HG03521 (cell line): ENCODE results near the gene RCBTB2.

Experiments used
- ATAC-seq: cut with Tn5 transposase; IDR thresholded peaks from one replicate; pipeline ENCODE4 v1.9.1; 2021; ENCODE audit warnings: mild to moderate bottlenecking, moderate library complexity; ENCODE audit not compliant: unreplicated experiment

The RCBTB2 gene

DNA sequence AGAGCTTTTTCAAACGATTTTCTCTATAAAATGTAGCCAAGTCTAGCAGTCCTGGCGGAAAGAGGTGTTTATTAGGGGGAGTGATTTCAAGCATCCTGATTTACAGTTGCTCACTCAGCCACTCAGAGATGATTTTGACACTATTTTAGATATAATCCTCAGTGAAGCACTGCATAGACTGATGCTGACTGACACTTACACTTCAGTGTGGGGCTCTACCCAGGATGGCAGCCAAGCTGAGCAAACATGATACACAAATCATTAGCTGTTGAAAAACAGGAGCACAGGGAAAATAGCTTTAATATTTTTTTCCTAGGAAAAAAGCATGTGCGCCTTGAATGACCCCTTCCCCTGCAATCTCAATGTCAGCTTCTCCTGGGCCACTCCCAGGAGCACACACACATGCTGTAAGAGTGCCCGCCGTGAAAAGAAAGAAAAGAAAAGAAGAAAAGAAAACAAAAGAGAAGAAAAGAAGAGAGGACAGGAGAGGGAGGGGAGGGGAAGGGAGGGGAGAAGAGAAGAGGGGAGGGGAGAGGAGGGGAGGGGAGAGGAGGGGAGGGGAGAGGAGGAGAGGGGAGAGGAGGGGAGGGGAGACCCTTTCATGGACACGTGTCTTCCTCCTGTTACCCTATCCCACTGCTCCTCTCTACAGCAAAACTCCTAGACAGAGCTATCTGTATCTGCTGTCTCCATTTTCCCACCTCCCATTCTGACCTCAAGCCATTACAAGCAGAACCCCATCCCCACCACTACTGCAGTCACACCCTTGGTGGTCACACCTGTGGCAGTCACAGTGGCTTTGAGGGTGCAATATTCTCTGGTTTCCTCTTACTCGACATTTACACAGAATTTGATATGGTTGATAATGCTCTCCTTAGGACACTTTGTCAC, 36.4 kb downstream of the RCBTB2 start:
- ATAC-seq = no peak

DNA sequence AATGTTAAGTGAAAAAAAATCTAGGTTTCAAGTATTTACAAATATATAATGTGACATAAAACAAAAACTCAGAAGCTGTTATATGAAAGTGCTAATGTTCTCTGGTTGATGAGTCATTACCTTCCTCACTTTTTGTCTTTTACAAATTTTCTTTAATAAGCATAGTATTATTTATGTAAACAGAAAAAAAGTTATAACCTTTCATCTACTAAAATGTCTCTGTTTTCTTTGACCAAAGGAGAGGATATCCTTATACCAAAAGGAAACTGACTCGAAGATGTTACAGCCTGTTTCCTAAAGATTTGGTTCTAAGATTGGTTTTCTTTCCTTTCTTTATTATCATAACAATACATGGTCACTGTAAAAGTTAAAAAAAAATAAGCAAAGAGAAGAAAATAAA, 38.0 kb downstream of the RCBTB2 start:
- ATAC-seq = no peak

DNA sequence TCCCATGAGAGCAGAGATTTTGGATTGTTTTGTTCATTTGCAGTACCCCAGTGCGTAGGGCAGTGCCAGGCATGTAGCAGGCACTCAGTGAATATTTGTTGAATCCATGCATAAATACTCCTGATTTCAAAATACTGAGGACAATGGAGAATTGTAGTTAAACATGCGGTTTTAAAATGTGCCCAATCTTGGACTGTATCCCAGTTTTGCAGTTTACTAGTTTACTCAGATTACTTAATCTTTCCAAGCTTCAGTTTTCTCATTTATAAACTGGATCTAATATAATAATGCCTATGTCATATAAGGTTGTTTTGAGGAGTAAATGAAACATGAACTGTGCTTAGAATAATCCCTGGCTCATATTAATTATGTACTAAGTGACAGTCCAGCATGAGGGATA, 39.0 kb downstream of the RCBTB2 start:
- no peak for ATAC-seq

DNA sequence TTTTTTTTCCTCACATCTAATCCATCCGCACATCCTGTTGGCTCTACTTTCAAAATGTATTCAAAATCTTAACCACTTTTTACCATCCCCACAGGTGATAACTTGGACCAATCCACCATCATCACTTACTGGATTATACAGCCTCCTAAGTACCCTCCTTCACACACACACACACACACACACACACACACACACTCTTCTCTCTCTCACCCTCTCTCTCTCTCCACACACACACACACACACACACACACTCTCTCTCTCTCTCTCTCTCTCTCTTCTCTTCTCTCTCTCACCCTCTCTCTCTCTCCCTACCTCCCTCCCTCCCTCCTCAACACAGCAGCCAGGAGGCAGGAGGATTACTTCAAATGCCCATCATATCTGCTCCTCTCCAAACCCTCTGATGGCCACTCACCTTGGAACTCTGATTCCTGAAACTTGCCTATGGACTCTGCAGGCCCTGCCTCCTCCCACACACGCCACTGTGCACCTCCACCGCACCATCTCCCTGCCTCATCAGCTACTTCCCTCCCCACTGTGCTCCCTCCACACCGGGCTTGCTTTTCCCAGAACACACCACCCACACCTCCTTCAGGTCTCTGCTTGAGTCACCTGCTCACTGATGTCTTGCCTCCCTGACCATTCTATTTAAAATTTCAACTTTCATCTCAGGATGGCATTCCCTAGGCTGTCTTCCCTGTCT, 39.7 kb downstream of the RCBTB2 start:
- no peak for ATAC-seq

DNA sequence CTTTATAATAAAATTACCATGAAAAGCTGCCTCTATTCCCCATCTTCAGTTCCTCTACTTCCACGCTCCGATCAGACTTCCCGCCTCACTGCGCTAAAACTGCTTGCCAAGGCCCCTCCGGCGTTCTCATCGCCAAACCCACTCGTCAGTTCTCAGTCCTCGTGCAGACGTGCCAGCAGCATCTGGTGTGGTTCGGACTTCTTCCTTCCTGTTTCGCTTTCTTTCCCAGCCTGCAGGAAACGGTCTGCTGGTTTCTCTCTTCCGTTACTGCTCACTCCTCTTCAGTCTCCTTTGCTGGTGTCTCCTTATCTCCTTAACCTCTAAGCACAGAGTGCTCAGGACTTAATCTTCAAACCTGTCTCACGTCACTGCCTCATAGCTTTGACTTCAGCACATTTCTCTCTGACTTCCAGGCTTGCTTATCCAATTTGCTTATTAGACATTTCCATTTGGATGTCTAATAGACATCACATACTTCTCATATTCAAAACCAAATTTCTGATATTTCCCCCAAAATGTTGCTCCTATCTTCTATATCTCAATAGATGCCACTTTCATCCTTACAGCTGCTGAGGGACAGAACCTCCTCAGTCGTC, 40.3 kb downstream of the RCBTB2 start:
- peak; percentile 75 for ATAC-seq

DNA sequence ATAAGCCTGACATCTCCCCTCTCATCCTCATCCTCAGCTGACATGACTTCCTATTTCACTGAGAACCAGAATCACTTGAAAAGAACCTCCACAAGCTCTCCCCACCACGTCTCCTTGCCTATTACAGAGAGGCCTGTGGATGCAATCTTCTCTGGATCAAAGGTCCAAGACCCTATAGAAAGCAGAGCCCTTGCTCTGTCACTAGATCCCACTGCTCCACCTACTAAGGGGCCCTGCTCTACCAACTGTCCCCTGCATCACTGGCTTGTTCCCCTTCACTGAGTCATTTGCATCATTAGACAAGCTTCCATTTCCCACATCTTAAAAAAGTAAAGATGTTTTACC, 40.8 kb downstream of the RCBTB2 start:
- peak; percentile 42 for ATAC-seq

DNA sequence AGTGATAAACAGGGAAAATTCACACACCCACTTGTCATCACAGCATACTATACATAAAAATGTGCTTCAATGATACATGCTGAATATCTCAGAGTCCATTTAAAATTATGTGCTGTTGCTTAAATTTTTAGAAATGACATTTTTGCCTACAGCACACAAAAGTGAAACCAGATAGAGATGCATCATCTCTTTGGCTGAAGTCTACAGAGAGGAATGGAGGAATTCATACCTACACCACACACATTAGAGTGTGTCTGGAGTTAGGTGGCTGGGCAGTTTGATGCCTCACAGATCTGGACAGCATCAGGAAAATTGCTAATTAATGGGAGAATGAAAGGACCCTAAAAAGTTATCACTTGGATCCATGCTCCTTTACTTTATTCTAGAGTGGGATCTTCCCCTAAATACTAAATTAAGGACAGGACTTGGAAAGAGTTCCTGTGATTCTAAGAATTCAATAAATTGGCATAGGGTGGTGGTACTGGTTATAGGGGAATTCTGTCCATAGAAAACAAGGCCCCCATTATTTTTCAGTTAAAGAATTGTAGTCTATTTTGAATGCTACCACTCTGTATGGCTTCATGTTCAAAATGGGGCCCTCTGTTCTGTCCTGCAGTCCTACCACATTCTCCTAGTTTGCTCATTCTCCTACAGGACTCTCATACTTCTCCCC, 41.3 kb downstream of the RCBTB2 start:
- ATAC-seq = no peak

DNA sequence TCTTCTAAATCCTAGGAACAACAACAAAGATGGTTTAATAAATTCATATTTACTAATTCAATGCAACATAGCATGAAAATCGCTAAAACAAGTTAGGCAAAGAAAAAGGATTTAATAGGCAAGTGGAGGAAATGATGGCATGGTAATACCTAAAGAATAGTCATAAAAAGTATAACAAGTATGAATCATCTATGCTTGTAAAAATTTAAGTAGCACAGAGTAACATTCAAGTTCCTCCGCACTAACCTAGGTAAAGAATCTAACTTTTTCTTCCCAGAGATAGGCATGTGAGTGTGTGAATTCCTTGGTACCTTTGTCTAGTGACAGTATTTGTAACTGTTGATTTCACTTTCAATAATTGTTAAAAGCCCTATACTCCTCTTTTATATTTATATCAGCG, 42.6 kb downstream of the RCBTB2 start:
- no peak for ATAC-seq

DNA sequence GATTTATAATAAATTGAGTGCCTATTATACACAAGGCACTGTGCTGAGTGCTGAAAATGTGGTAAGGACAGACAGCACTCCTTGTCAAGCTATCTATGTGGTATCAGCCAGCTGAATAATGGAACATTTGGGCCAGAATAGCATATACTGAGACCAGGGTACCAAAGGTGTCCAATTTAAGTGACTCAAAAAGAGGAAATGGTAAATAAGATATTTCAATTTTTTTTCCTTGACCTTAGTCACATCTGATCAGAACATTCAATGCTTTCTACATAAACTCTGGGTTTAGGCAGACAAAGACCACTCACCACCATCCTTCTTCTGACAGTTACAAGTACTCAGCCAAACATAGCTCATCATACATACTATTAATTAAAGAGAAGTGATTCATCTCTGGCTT, 43.2 kb downstream of the RCBTB2 start:
- ATAC-seq = no peak

DNA sequence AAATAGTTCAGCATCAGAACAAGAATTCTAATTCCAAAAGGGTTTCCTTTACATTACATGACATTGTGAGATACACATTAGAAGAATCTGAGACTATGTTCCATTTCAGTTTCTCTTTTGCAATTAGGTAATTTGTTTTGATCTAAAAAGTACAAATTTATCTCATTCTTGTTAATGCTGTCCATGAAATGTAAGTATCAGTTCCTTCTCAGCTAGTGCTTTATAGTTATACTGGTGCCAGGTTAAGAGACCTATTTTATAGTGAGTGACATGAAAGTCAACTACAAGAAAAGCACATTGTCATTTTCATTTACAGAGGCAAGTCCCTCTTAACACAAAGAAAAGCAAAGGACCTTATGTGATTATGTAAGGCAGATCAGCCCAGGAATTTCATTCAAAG, 43.9 kb downstream of the RCBTB2 start:
- ATAC-seq = no peak

DNA sequence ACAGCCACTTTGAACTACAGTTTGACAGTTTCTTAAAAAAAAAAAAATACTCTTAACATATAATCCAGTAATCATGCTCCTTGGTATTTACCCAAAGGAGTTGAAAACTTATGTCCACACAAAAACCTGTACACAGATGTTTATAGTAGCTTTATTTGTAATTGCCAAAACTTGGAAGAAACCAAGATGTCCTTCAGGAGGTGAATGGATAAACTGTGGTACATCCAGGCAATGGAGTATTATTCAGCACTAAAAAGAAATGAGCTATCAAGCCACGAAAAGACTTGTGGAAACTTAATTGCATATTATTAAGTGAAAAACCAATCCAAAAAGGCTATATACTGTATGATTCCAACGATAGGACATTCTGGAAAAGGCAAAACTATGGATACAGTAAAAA, 44.9 kb downstream of the RCBTB2 start:
- ATAC-seq = no peak

DNA sequence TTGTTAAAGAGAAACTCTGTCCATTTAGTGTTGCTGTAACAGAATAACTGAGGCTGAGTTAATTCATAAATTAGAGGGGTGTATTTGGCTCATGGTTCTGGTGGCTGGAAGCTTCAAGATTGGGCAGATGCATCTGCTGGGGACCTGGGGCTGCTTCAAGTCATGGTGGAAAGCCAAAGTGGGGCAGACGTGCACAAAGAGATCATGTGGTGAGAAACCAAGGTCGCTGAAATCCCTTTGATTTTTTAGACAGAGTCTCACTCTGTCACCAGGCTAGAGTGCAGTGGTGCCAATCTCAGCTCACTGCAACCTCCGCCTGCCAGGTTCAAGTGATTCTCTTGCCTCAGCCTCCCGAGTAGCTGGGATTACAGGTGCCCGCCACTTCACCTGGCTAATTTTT, 46.0 kb downstream of the RCBTB2 start:
- ATAC-seq = no peak

- no peak for ATAC-seq
These were observed 46.5 kb downstream of the RCBTB2 start for GRCh38 chr13:48486362-48486761.

DNA sequence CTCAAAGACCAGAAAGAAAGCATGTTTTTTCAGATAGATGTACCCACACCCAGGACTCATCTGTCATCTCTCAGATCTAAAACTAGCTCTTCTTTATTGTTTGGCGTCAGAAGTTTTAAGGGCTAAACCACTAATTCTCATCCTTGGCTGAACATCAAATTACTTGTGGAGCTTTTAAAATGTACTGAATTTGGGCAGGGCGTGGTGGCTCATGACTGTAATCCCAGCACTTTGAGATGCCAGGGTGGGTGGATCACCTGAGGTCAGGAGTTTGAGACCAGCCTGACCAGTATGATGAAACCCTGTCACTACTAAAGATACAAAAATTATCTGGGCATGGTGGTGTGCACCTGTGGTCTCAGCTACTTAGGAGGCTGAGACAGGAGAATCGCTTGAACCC, 47.4 kb downstream of the RCBTB2 start:
- no peak for ATAC-seq

- no peak for ATAC-seq
These were observed 49.3 kb downstream of the RCBTB2 start for GRCh38 chr13:48483575-48483974.

DNA sequence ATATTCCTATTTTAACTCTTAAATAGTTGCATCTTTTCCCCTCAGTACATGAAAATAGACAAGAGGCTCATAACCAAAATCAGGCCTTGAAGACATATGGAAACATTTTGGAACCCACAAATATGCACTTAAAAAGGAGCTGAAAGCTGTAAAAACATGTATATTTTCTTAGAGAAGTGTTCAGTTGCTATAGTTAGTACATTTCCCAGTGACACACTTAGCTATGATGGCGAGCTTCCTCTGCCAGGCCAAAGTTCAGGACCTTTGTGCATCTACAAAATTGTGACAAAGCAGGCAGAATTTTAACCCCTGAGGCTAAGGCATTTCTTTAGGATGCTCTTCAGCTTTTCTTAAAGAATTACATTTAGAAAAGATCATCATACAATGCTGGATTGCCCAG, 54.5 kb downstream of the RCBTB2 start:
- ATAC-seq = no peak

DNA sequence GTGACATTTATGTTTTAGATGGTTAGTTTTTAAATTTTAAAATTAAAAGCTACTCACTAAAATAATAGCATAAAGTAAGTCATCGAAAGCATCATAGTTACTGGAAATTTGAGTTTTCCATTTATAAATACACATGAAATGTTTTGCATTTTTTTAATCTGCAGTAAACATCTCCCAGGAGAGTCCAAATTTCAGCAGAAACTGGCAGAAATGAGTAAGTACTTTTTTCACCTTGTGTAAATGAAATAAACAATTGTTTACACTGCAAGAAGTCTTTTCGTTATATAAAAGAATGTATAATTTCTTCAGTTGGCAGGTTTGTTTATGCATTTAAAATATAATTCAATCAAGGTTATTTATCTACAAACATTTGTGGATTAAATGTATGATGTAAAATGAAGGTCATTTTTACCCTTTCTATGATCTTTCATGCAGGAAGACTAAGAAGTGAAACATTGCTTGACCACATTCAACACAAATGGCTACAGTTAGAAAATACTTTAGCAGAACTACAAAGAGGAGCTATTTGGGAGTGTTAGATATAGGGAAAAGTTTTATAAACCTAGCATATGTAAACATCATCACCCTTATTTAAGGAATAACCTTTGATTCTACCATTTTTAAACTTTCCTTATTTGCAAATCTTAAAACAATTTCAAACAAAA, 55.6 kb downstream of the RCBTB2 start:
- ATAC-seq = no peak

GRCh38 chr13:48476686-48477085, 56.2 kb downstream of the RCBTB2 start:
- ATAC-seq = no peak

- no peak for ATAC-seq
These were observed 56.7 kb downstream of the RCBTB2 start for GRCh38 chr13:48476215-48476614.

GRCh38 chr13:48475230-48475629, 57.6 kb downstream of the RCBTB2 start:
- ATAC-seq = no peak
